IMR-90 (cell line): ENCODE measurements around the gene PGPEP1. TPM values are rescaled to one million over a fixed set of nuclear protein-coding genes. Genes with fewer than 3 reads are reported as not detected.

Experiments used
- ATAC-seq: fragments of 200-7000 bp; cut with Tn5 transposase; 2 replicates; pipeline ENCODE4 v1.9.1; 2020; ENCODE audit warnings: low read depth, mild to moderate bottlenecking, moderate library complexity
- BruUV-seq: library from RNA; stranded (reverse); fragments of 400-500 nt; replicated peaks from 2 replicates; lab custom pipeline; 2021; lab: Mats Ljungman, UMichigan
- CTCF ChIA-PET: fragments of 300-600 bp; formaldehyde crosslinking; extraction: SDS; loops from one replicate; lab custom pipeline; 2021; ENCODE audit warnings: antibody characterized with exemption; lab: Yijun Ruan, JAX
- POLR2A ChIA-PET: fragments of 300-600 bp; sonication (Branson Sonifier 250); formaldehyde crosslinking; loops from one replicate; lab custom pipeline; 2022; ENCODE audit warnings: antibody characterized with exemption; ENCODE audit not compliant: unreplicated experiment; lab: Charles Lee
- DNase-seq: peaks from one replicate; pipeline ENCODE4 v3.0.0; 2013
- H2AFZ ChIP-seq: replicated peaks from 2 replicates; pipeline ENCODE3; 2013; ENCODE audit warnings: low read length, mild to moderate bottlenecking; ENCODE audit not compliant: poor library complexity
- H2AK5ac ChIP-seq: 2 replicates; pipeline ENCODE4 v1.6.1; 2013; ENCODE audit warnings: low read depth, low read length, inconsistent platforms
- H2AK9ac ChIP-seq: replicated peaks from 2 replicates; pipeline ENCODE3; 2013; ENCODE audit warnings: mild to moderate bottlenecking, low read depth, low read length, moderate library complexity; ENCODE audit not compliant: poor library complexity
- H2BK120ac ChIP-seq: 2 replicates; pipeline ENCODE4 v1.6.1; 2013; ENCODE audit warnings: low read depth, low read length, inconsistent platforms
- H2BK15ac ChIP-seq: 3 replicates; pipeline ENCODE4 v1.6.1; 2013; ENCODE audit warnings: low read depth, low read length, inconsistent platforms
- H2BK20ac ChIP-seq: 2 replicates; pipeline ENCODE4 v1.6.1; 2013; ENCODE audit warnings: low read depth, mild to moderate bottlenecking, inconsistent platforms, low read length, moderate library complexity
- H2BK5ac ChIP-seq: 2 replicates; pipeline ENCODE4 v1.6.1; 2013; ENCODE audit warnings: mild to moderate bottlenecking, low read depth, low read length, inconsistent platforms; ENCODE audit not compliant: poor library complexity, severe bottlenecking
- H3K14ac ChIP-seq: replicated peaks from 2 replicates; pipeline ENCODE4 v1.6.1; 2013; ENCODE audit warnings: low read depth, low read length, inconsistent platforms
- H3K18ac ChIP-seq: 2 replicates; pipeline ENCODE4 v1.6.1; 2013; ENCODE audit warnings: low read depth, low read length, control low read depth
- H3K23ac ChIP-seq: 2 replicates; pipeline ENCODE4 v1.6.1; 2013; ENCODE audit warnings: low read depth, low read length, inconsistent platforms
- H3K27ac ChIP-seq: 2 replicates; pipeline ENCODE4 v1.5.1; 2013; ENCODE audit warnings: mild to moderate bottlenecking, control low read depth, low read length; ENCODE audit not compliant: insufficient read depth
- H3K27me3 ChIP-seq: 2 replicates; pipeline ENCODE4 v1.6.1; 2013; ENCODE audit warnings: low read length; ENCODE audit not compliant: control insufficient read depth, insufficient read depth
- H3K36me3 ChIP-seq: 2 replicates; pipeline ENCODE4 v1.6.1; 2013; ENCODE audit warnings: low read length, mixed read lengths; ENCODE audit not compliant: control insufficient read depth, insufficient read depth
- H3K4ac ChIP-seq: 2 replicates; pipeline ENCODE4 v1.6.1; 2013; ENCODE audit warnings: low read depth, low read length, inconsistent platforms
- H3K4me1 ChIP-seq: 2 replicates; pipeline ENCODE4 v1.6.1; 2013; ENCODE audit warnings: low read length, mixed read lengths; ENCODE audit not compliant: control insufficient read depth, insufficient read depth
- H3K4me2 ChIP-seq: 2 replicates; pipeline ENCODE4 v1.6.1; 2013; ENCODE audit warnings: low read depth, mild to moderate bottlenecking, control low read depth, low read length, moderate library complexity
- H3K4me3 ChIP-seq: 2 replicates; pipeline ENCODE4 v1.5.1; 2013; ENCODE audit warnings: low read depth, mild to moderate bottlenecking, control low read depth, low read length, moderate library complexity; ENCODE audit not compliant: insufficient read depth
- H3K56ac ChIP-seq: 2 replicates; pipeline ENCODE4 v1.6.1; 2013; ENCODE audit warnings: low read length, inconsistent platforms; ENCODE audit not compliant: insufficient read depth; ENCODE audit errors: extremely low read depth
- H3K79me1 ChIP-seq, 2 experiments: 2 replicates each; pipeline ENCODE4 v1.6.1; 2013; ENCODE audit warnings: low read length in 2 of 2, inconsistent platforms in 1 of 2, low read depth in 1 of 2
- H3K9ac ChIP-seq: 2 replicates; pipeline ENCODE4 v1.6.1; 2013; ENCODE audit warnings: low read depth, low read length, control low read depth
- H3K9me1 ChIP-seq: 2 replicates; pipeline ENCODE4 v1.6.1; 2013; ENCODE audit warnings: low read length, inconsistent platforms; ENCODE audit not compliant: insufficient read depth
- H3K9me3 ChIP-seq: 2 replicates; pipeline ENCODE4 v1.6.1; 2013; ENCODE audit warnings: low read length; ENCODE audit not compliant: control insufficient read depth, insufficient read depth
- H4K20me1 ChIP-seq: 2 replicates; pipeline ENCODE4 v1.6.1; 2013; ENCODE audit warnings: low read length, inconsistent platforms; ENCODE audit not compliant: insufficient read depth
- H4K5ac ChIP-seq: 2 replicates; pipeline ENCODE4 v1.6.1; 2013; ENCODE audit warnings: mild to moderate bottlenecking, low read depth, low read length, control low read depth
- H4K8ac ChIP-seq, 2 experiments: 2 replicates each; pipeline ENCODE4 v1.6.1; 2013; ENCODE audit warnings: low read depth in 2 of 2, low read length in 2 of 2, control low read depth in 1 of 2, inconsistent platforms in 1 of 2
- H4K91ac ChIP-seq: 2 replicates; pipeline ENCODE4 v1.6.1; 2013; ENCODE audit warnings: low read depth, low read length, inconsistent platforms; ENCODE audit not compliant: insufficient read depth
- CEBPB ChIP-seq: IDR thresholded peaks from 2 replicates; pipeline ENCODE4 v1.6.1; 2012; ENCODE audit warnings: low read depth, low read length, improper control_type of control experiment
- CHD1 ChIP-seq: IDR thresholded peaks from 2 replicates; pipeline ENCODE4 v1.6.1; 2012; ENCODE audit warnings: low read depth, low read length, improper control_type of control experiment
- FOS ChIP-seq: fragments of 150-350 bp; IDR thresholded peaks from 2 replicates; pipeline ENCODE4 v1.6.1; 2016; ENCODE audit warnings: low read depth, low read length
- MAFK ChIP-seq: IDR thresholded peaks from 2 replicates; pipeline ENCODE4 v1.6.1; 2012; ENCODE audit warnings: low read depth, low read length, improper control_type of control experiment
- MXI1 ChIP-seq: IDR thresholded peaks from 2 replicates; pipeline ENCODE4 v1.6.1; 2012; ENCODE audit warnings: low read depth, mild to moderate bottlenecking, low read length, moderate library complexity, borderline replicate concordance
- NFE2L2 ChIP-seq: fragments of 150-350 bp; IDR thresholded peaks from 2 replicates; pipeline ENCODE4 v1.6.1; 2016; ENCODE audit warnings: low read depth, mild to moderate bottlenecking, low read length
- POLR2A ChIP-seq: IDR thresholded peaks from 2 replicates; pipeline ENCODE4 v1.6.1; 2012; ENCODE audit warnings: mild to moderate bottlenecking, low read depth, low read length
- RAD21 ChIP-seq: IDR thresholded peaks from 2 replicates; pipeline ENCODE4 v1.6.1; 2012; ENCODE audit warnings: low read length, improper control_type of control experiment
- RCOR1 ChIP-seq: IDR thresholded peaks from 2 replicates; pipeline ENCODE4 v1.6.1; 2012; ENCODE audit warnings: mild to moderate bottlenecking, low read length, improper control_type of control experiment; ENCODE audit not compliant: insufficient replicate concordance
- RFX5 ChIP-seq: IDR thresholded peaks from 2 replicates; pipeline ENCODE4 v1.8.0; 2012; ENCODE audit warnings: low read depth, mild to moderate bottlenecking, low read length, moderate library complexity
- SMC3 ChIP-seq: fragments of 150-350 bp; IDR thresholded peaks from 2 replicates; pipeline ENCODE4 v1.6.1; 2016; ENCODE audit warnings: low read depth, mild to moderate bottlenecking, antibody characterized with exemption, low read length, moderate library complexity
- WGBS, 2 experiments: methylation state at CpG; one replicate each; pipeline versions ENCODE4 v1.1.5 to v1.1.7; 2013; ENCODE audit warnings: missing lambda C conversion rate in 2 of 2; ENCODE audit not compliant: insufficient read length in 1 of 2; ENCODE audit errors: extremely low coverage in 2 of 2; 5-methylcytosine and 5-hydroxymethylcytosine counted together
- dilution Hi-C: fragments of 300-500 bp; cut with HindIII; formaldehyde crosslinking; loops from one replicate; pipeline ENCODE4 v1.14.3; 2018; ENCODE audit warnings: low sequenced_read_pairs; ENCODE audit not compliant: unreplicated experiment
- in situ Hi-C: fragments of 300-500 bp; cut with MboI; formaldehyde crosslinking; loops from 3 replicates; pipeline ENCODE4 v1.14.3; 2019; ENCODE audit warnings: low sequenced_read_pairs, inconsistent platforms, mixed read lengths
- intact Hi-C: fragments of 100-400 bp; cut with micrococcal nuclease; formaldehyde crosslinking; loops from 2 replicates; pipeline ENCODE4 v1.10.0; 2022
- polyA plus RNA-seq, 3 experiments: library from polyadenylated mRNA; depleted of rRNA; stranded (reverse); fragments of >200 nt; gene quantifications; 2 replicates each; pipeline ENCODE4 v1.2.3, GENCODE V29; 2012; ENCODE audit warnings: low replicate concordance in 1 of 3
- total RNA-seq: library from RNA; depleted of rRNA; stranded (reverse); fragments of >200 nt; gene quantifications from 2 replicates; pipeline ENCODE4 v1.2.3, GENCODE V29; 2012
- TF ChIP-seq, protein P1 (sequence below): fragments of 150-350 bp; IDR thresholded peaks from 2 replicates; pipeline ENCODE4 v1.6.1; 2016; ENCODE audit warnings: low read depth, mild to moderate bottlenecking, low read length, moderate library complexity, borderline replicate concordance
- TF ChIP-seq, protein P2 (sequence below): conservative IDR thresholded peaks from 2 replicates; pipeline ENCODE4 v1.5.1; 2012; ENCODE audit warnings: mild to moderate bottlenecking, low read depth, low read length, improper control_type of control experiment
- TF ChIP-seq, protein P3 (sequence below): fragments of 150-350 bp; IDR thresholded peaks from 2 replicates; pipeline ENCODE4 v1.6.1; 2017; ENCODE audit warnings: mild to moderate bottlenecking, antibody characterized with exemption, low read length, low read depth

The PGPEP1 gene
- total and polyA plus RNA-seq, 2 of the 4 experiments (the other 2 are of a cell fraction) = 11.8 to 14.3 TPM

DNA sequence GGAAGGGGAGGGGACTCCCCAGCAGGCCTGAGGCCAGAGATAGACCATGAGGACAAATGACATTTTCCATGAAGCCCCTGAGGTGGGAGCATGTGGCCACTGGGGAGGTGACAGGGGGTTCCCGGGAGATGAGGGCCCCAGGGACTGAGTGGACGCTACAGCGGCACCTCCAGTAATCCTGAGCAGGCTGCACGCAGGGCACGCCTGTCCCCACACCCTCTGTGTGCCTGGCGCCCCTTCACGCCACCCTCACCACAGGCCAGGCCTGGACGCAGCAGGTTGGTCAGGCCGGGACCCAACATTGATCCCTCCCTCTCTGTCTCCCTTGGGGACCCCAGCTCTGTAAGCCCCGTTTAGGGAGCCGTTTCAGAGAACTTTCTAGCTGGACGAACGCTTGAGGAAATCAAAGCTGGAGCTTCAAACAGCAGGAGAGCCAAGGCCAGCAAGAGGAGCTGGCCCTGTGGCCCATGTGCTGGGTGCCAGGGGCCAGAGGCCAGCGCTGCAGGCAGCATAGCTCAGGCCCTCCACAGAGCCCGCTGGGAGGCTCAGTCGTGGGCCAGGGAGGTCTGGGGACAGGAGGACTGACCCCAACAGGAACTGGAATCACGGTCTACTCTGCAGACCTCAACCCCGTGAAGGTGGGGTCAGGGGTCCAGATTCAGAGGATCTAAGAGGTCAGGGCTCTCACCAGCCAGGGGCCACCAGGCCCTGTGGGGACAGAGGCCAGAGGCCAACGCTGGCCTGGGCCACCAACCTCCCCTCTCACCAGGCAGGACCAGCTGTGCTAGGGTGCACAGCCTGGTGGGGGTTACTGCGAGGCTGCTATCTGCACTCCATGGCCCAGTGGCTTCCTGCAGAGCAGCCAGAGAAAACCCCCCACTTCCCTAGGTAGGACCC, 32.1 kb upstream of the PGPEP1 start:
- Histone ChIP-seq H3K18ac (no peak overlapping the region), H3K9me3 (no peaks in the 10 kb centered on the region), H3K23ac (no peak overlapping the region), H2AK9ac (peak overlapping the region; percentile 42), H3K27me3 (no peaks in the 10 kb centered on the region), H2BK20ac (no peak overlapping the region), H3K4me1 (peaks cover 21% of the 10 kb centered on the region), H2BK5ac (no peak overlapping the region), H4K5ac (no peak overlapping the region), H3K36me3 (peaks cover 28% of the 10 kb centered on the region), H3K14ac (no peak overlapping the region), H4K91ac (no peak overlapping the region), H3K9me1 (peaks cover 4% of the 10 kb centered on the region; the same call in 1 of the 2 replicates), H3K9ac (no peak overlapping the region), H3K27ac (no peak overlapping the region), H3K4ac (no peak overlapping the region), H3K4me2 (no peak overlapping the region), H2BK120ac (no peak overlapping the region), H3K79me1 (peaks cover 3 to 28% of the 10 kb centered on the region in 2 experiments; a peak in 3 of 4 replicates), H3K4me3 (no peak overlapping the region), H4K20me1 (no peaks in the 10 kb centered on the region), H2AK5ac (no peak overlapping the region), H2BK15ac (no peak overlapping the region), H2AFZ (no peak overlapping the region), H4K8ac (no peak overlapping the region), H3K56ac (no peak overlapping the region)
- POLR2A ChIA-PET = interaction anchor here (0.5 kb wide), 1 partner anchor 15 kb away, joined by 4 read pairs; no protein-coding TSS in a partner anchor
- ATAC-seq (no peak), DNase-seq (no peak)
- 94% methylated on average over 15 of the region's 20 CpGs; no CpG with 5 or more reads in 1 of the 2 experiments for WGBS, 2 experiments
- dilution Hi-C loops = no loop called here
- in situ Hi-C loops = no loop called here
- CTCF ChIA-PET = no interaction called here
- intact Hi-C loops = no loop called here
- no TSS peak for BruUV-seq
- no peak for TF ChIP-seq RAD21
- TF ChIP-seq, protein P1, sequence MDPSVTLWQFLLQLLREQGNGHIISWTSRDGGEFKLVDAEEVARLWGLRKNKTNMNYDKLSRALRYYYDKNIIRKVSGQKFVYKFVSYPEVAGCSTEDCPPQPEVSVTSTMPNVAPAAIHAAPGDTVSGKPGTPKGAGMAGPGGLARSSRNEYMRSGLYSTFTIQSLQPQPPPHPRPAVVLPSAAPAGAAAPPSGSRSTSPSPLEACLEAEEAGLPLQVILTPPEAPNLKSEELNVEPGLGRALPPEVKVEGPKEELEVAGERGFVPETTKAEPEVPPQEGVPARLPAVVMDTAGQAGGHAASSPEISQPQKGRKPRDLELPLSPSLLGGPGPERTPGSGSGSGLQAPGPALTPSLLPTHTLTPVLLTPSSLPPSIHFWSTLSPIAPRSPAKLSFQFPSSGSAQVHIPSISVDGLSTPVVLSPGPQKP = no peak
- no peak for TF ChIP-seq NFE2L2
- TF ChIP-seq MXI1 = no peak
- TF ChIP-seq POLR2A = no peak
- no peak for TF ChIP-seq RFX5
- no peak for TF ChIP-seq CEBPB
- TF ChIP-seq FOS = no peak
- no peak for TF ChIP-seq CHD1
- TF ChIP-seq MAFK = no peak
- TF ChIP-seq, protein P2, sequence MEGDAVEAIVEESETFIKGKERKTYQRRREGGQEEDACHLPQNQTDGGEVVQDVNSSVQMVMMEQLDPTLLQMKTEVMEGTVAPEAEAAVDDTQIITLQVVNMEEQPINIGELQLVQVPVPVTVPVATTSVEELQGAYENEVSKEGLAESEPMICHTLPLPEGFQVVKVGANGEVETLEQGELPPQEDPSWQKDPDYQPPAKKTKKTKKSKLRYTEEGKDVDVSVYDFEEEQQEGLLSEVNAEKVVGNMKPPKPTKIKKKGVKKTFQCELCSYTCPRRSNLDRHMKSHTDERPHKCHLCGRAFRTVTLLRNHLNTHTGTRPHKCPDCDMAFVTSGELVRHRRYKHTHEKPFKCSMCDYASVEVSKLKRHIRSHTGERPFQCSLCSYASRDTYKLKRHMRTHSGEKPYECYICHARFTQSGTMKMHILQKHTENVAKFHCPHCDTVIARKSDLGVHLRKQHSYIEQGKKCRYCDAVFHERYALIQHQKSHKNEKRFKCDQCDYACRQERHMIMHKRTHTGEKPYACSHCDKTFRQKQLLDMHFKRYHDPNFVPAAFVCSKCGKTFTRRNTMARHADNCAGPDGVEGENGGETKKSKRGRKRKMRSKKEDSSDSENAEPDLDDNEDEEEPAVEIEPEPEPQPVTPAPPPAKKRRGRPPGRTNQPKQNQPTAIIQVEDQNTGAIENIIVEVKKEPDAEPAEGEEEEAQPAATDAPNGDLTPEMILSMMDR = no peak
- no peak for TF ChIP-seq RCOR1
- no peak for TF ChIP-seq SMC3
- TF ChIP-seq, protein P3, sequence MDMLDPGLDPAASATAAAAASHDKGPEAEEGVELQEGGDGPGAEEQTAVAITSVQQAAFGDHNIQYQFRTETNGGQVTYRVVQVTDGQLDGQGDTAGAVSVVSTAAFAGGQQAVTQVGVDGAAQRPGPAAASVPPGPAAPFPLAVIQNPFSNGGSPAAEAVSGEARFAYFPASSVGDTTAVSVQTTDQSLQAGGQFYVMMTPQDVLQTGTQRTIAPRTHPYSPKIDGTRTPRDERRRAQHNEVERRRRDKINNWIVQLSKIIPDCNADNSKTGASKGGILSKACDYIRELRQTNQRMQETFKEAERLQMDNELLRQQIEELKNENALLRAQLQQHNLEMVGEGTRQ = no peak
